GM12864 (cell line): ENCODE results near the gene DYNC2I2.

Experiments used
- DNase-seq: peaks from one replicate; pipeline ENCODE4 v3.0.0-alpha.2; 2011; ENCODE audit warnings: low read depth
- H3K4me3 ChIP-seq: 2 replicates; pipeline ENCODE4 v1.5.1; 2011; ENCODE audit warnings: mild to moderate bottlenecking, low read depth, low read length, control low read depth
- CTCF ChIP-seq: IDR thresholded peaks from 2 replicates; pipeline ENCODE4 v1.5.1; 2011; ENCODE audit warnings: low read depth, mild to moderate bottlenecking, moderate library complexity, low read length, control low read depth, inconsistent platforms; ENCODE audit errors: missing control alignments

The DYNC2I2 gene

GRCh38 chr9:128689820-128690683 is 33.4 kb upstream of the DYNC2I2 start:
- DNase-seq: no peak
- peak overlapping the region; percentile 99 for H3K4me3 ChIP-seq
- no peak for TF ChIP-seq CTCF

- DNase-seq: no peak
- H3K4me3 ChIP-seq: peak overlapping the region; percentile 99
- no peak for TF ChIP-seq CTCF
Observed at GRCh38 chr9:128689293-128689774, 32.7 kb upstream of the DYNC2I2 start.

GRCh38 chr9:128688501-128689292 is 32.0 kb upstream of the DYNC2I2 start, which contains the start of gene SET:
TSS of gene SET (plus strand) at chr9:128689222. CDS start at chr9:128689583, 361 bp downstream.
- TF ChIP-seq CTCF: no peak
- H3K4me3 ChIP-seq: peak within 1 kb of the TSS; percentile 99
- peak; percentile 75 for DNase-seq

- DNase-seq: no peak
- no peak overlapping the region for H3K4me3 ChIP-seq
- TF ChIP-seq CTCF: no peak
Observed at GRCh38 chr9:128687453-128687852, 30.8 kb upstream of the DYNC2I2 start.

GRCh38 chr9:128685636-128686489 is 29.2 kb upstream of the DYNC2I2 start:
- H3K4me3 ChIP-seq: peak overlapping the region; percentile 76
- no peak for TF ChIP-seq CTCF
- DNase-seq: no peak
